GM21515 (cell line): ENCODE measurements around the gene AAMDC.
"Not testable (repeated sequence)": the region's sequence is repeated elsewhere in the genome, so short reads cannot be mapped to it uniquely, and the experiment has no call there.

Experiments used
- ATAC-seq: cut with Tn5 transposase; IDR thresholded peaks from one replicate; pipeline ENCODE4 v1.9.1; 2021; ENCODE audit not compliant: unreplicated experiment

Gene AAMDC

GRCh38 chr11:77883775-77884174 lies 62.8 kb downstream of the AAMDC start:
- no peak for ATAC-seq

GRCh38 chr11:77884186-77884828 lies 63.4 kb downstream of the AAMDC start:
- ATAC-seq, result no peak

- ATAC-seq, result no peak
These were observed 63.9 kb downstream of the AAMDC start for GRCh38 chr11:77884829-77885190.

- ATAC-seq, result no peak
These were observed 65.5 kb downstream of the AAMDC start for GRCh38 chr11:77886401-77886800.

GRCh38 chr11:77889045-77889444 lies 68.1 kb downstream of the AAMDC start:
- not testable (repeated sequence) for ATAC-seq

GRCh38 chr11:77890100-77890614 lies 69.2 kb downstream of the AAMDC start:
- not testable (repeated sequence) for ATAC-seq

GRCh38 chr11:77890619-77891056 lies 69.7 kb downstream of the AAMDC start:
- not testable (repeated sequence) for ATAC-seq

GRCh38 chr11:77891256-77891655 lies 70.3 kb downstream of the AAMDC start:
- not testable (repeated sequence) for ATAC-seq

GRCh38 chr11:77891703-77892102 lies 70.8 kb downstream of the AAMDC start:
- not testable (repeated sequence) for ATAC-seq

GRCh38 chr11:77894949-77895348 lies 74.0 kb downstream of the AAMDC start:
- not testable (repeated sequence) for ATAC-seq

GRCh38 chr11:77908835-77909234 lies 87.9 kb downstream of the AAMDC start:
- ATAC-seq, result no peak

GRCh38 chr11:77909277-77909676 lies 88.3 kb downstream of the AAMDC start:
- ATAC-seq, result no peak

- ATAC-seq, result not testable (repeated sequence)
These were observed 89.9 kb downstream of the AAMDC start for GRCh38 chr11:77910828-77911227.

- not testable (repeated sequence) for ATAC-seq
These were observed 92.8 kb downstream of the AAMDC start for GRCh38 chr11:77913608-77914306.

- ATAC-seq, result not testable (repeated sequence)
These were observed 93.4 kb downstream of the AAMDC start for GRCh38 chr11:77914307-77914791.

- not testable (repeated sequence) for ATAC-seq
These were observed 96.8 kb downstream of the AAMDC start for GRCh38 chr11:77917713-77918112.
